Testis (tissue), 5 donors: ENCODE data around the gene TTF2. TPM values are rescaled to one million over a fixed set of nuclear protein-coding genes. Genes with fewer than 3 reads are reported as not detected.

ENCODE experiments used
- DNase-seq: peaks from one replicate; pipeline ENCODE4 v3.0.0-alpha.2; 2019
- H3K27ac ChIP-seq, 2 donors: fragments of 200-600 bp; sonication (generic); one replicate each; pipeline ENCODE4 v1.5.1; 2019
- H3K27me3 ChIP-seq: fragments of 200-600 bp; sonication (generic); one replicate; pipeline ENCODE4 v1.5.1; 2019
- H3K36me3 ChIP-seq: fragments of 200-600 bp; sonication (generic); one replicate; pipeline ENCODE4 v1.5.1; 2017; ENCODE audit warnings: low read depth; ENCODE audit errors: missing control alignments
- H3K4me1 ChIP-seq: fragments of 200-600 bp; sonication (generic); one replicate; pipeline ENCODE4 v1.5.1; 2019
- H3K4me3 ChIP-seq, 2 donors: fragments of 200-600 bp; sonication (generic); one replicate each; pipeline ENCODE4 v1.5.1; 2017 to 2019
- H3K9me3 ChIP-seq: fragments of 200-600 bp; sonication (generic); one replicate; pipeline ENCODE4 v1.5.1; 2017
- CTCF ChIP-seq, 3 experiments: fragments of 450-650 bp in 2 of 3; fragments of 200-600 bp in 1 of 3; sonication (generic) in 1 of 3; IDR thresholded peaks; one replicate each; pipeline ENCODE4 v1.5.1; 2016 to 2019; ENCODE audit warnings: antibody characterized with exemption in 3 of 3, mild to moderate bottlenecking in 2 of 3, moderate library complexity in 1 of 3
- POLR2A ChIP-seq: fragments of 450-650 bp; IDR thresholded peaks from one replicate; pipeline ENCODE4 v1.6.1; 2017; ENCODE audit warnings: antibody characterized with exemption, mild to moderate bottlenecking, moderate library complexity
- WGBS, 2 donors: methylation state at CpG; one replicate each; pipeline ENCODE4 v1.1.5; 2018; 5-methylcytosine and 5-hydroxymethylcytosine counted together
- intact Hi-C: fragments of 100-400 bp; cut with DNase I; formaldehyde crosslinking; loops from one replicate; pipeline ENCODE4 v1.15.1; 2023; ENCODE audit warnings: low total_unique reads
- long read RNA-seq, 2 donors: transcript quantifications; one replicate each; lab custom pipeline, GENCODE V29; 2026
- polyA plus RNA-seq: library from polyadenylated mRNA; stranded (reverse); fragments of 350-450 nt; fragmentation: Illumina TruSeq; extraction: RNeasy Lipid Tissue Mini Kit (QIAGEN cat#74804); gene quantifications from one replicate; pipeline ENCODE4 v1.2.3, GENCODE V29; 2014; ENCODE audit warnings: low read depth, low replicate concordance; ENCODE audit not compliant: insufficient read depth
- total RNA-seq, 2 donors: library from RNA; depleted of rRNA; stranded (reverse); fragments of >200 nt; gene quantifications; one replicate each; pipeline ENCODE4 v1.2.3, GENCODE V29; 2016

TTF2 gene
- total RNA-seq: 10 to 100 TPM; 20.8 to 26.5 TPM
- 20.2 TPM for polyA plus RNA-seq
- long read RNA-seq, donor 1, partial matches to known transcripts: 0 of 2 reads
- long read RNA-seq, donor 1, other reads (novel, unspliced or antisense): 0 of 2 reads
- long read RNA-seq, donor 2: 0 reads

GRCh38 chr1:117059678-117060440 is at the start of gene TTF2:
Gene TTF2 (plus strand): TSS chr1:117060326. CDS start chr1:117060347, 21 bp downstream.
- Histone ChIP-seq H3K36me3 (no peaks in the 10 kb centered on the region), H3K4me1 (no peaks in the 10 kb centered on the region), H3K27me3 (no peaks in the 10 kb centered on the region), H3K4me3 (peak within 1 kb of the TSS; percentile 55 to 82), H3K9me3 (no peaks in the 10 kb centered on the region), H3K27ac (peak within 1 kb of the TSS; percentile 42 to 68)
- 1 to 3% methylated on average over 24 to 48 of the region's 48 CpGs for WGBS, 2 donors
- DNase-seq: peak; percentile 98
- TF ChIP-seq POLR2A: no peak
- TF ChIP-seq CTCF (IDR thresholded peaks at IDR 0.05): peak in 2 of 3 experiments; percentile 9 to 48
- intact Hi-C loops: loop anchor here (10.0 kb wide), 2 partner anchors 65 to 325 kb away; partner anchors contain the start of gene TRIM45

GRCh38 chr1:117011334-117011733 is 48.8 kb upstream of the TTF2 start:
- Histone ChIP-seq H3K36me3 (no peaks in the 10 kb centered on the region), H3K9me3 (no peaks in the 10 kb centered on the region), H3K27me3 (no peaks in the 10 kb centered on the region), H3K4me3 (no peak overlapping the region), H3K27ac (no peak overlapping the region), H3K4me1 (no peaks in the 10 kb centered on the region)
- 98 to 100% methylated on average over 3 of the region's 3 CpGs for WGBS, 2 donors
- no peak for DNase-seq
- intact Hi-C loops: no loop called here
- TF ChIP-seq POLR2A (no peak), CTCF (IDR thresholded peaks at IDR 0.05) (no peak)

GRCh38 chr1:117013309-117013858 is 46.7 kb upstream of the TTF2 start:
- no peaks in the 10 kb centered on the region for H3K27me3 ChIP-seq
- H3K27ac ChIP-seq: no peak overlapping the region
- no peaks in the 10 kb centered on the region for H3K36me3 ChIP-seq
- 96% methylated on average over 4 to 5 of the region's 5 CpGs for WGBS, 2 donors
- no peak for TF ChIP-seq CTCF (IDR thresholded peaks at IDR 0.05)
- TF ChIP-seq POLR2A: no peak
- H3K9me3 ChIP-seq: no peaks in the 10 kb centered on the region
- peaks cover 15% of the 10 kb centered on the region for H3K4me1 ChIP-seq
- no peak overlapping the region for H3K4me3 ChIP-seq
- intact Hi-C loops: no loop called here
- DNase-seq: no peak

GRCh38 chr1:117014209-117014608 is 45.9 kb upstream of the TTF2 start:
- TF ChIP-seq CTCF (IDR thresholded peaks at IDR 0.05) (no peak), POLR2A (no peak)
- no peak for DNase-seq

More at GRCh38 chr1:117014209-117014608, 45.9 kb upstream of the TTF2 start:
- Histone ChIP-seq H3K4me3 (no peak overlapping the region), H3K4me1 (peaks cover 16% of the 10 kb centered on the region), H3K36me3 (no peaks in the 10 kb centered on the region), H3K9me3 (no peaks in the 10 kb centered on the region), H3K27ac (no peak overlapping the region), H3K27me3 (no peaks in the 10 kb centered on the region)
- intact Hi-C loops: no loop called here
- 90 to 94% methylated on average over 5 of the region's 5 CpGs for WGBS, 2 donors
